DND-41 (cell line): ENCODE data around the gene HAP1.

Source experiments
- ATAC-seq: fragments of 200-7000 bp; cut with Tn5 transposase; 3 replicates; pipeline ENCODE4 v1.9.1; 2021; ENCODE audit warnings: low read depth; ENCODE audit not compliant: insufficient read depth
- DNase-seq: peaks from one replicate; pipeline ENCODE4 v3.0.0-alpha.2; 2020
- H2AFZ ChIP-seq: 2 replicates; pipeline ENCODE4 v1.6.0; 2012; ENCODE audit warnings: low read depth, low read length
- H3K27ac ChIP-seq: 2 replicates; pipeline ENCODE4 v1.5.1; 2012; ENCODE audit warnings: low read length, inconsistent platforms
- H3K27me3 ChIP-seq: fragments of 200-600 bp; sonication (generic); 2 replicates; pipeline ENCODE4 v1.6.0; 2012; ENCODE audit warnings: low read length, mild to moderate bottlenecking, inconsistent platforms; ENCODE audit not compliant: insufficient read depth, poor library complexity
- H3K36me3 ChIP-seq: 2 replicates; pipeline ENCODE4 v1.5.1; 2012; ENCODE audit warnings: low read length, inconsistent platforms; ENCODE audit not compliant: insufficient read depth
- H3K4me1 ChIP-seq: 2 replicates; pipeline ENCODE4 v1.5.1; 2012; ENCODE audit warnings: mild to moderate bottlenecking, low read length; ENCODE audit not compliant: insufficient read depth
- H3K4me2 ChIP-seq: 2 replicates; pipeline ENCODE4 v1.6.0; 2012; ENCODE audit warnings: mild to moderate bottlenecking, moderate library complexity, low read length, inconsistent platforms; ENCODE audit not compliant: insufficient read depth
- H3K4me3 ChIP-seq, 2 experiments: fragments of 200-600 bp in 1 of 2; shearing (Covaris generic) in 1 of 2; 2 replicates each; pipeline ENCODE4 v1.5.1; 2012 to 2016; ENCODE audit warnings: inconsistent platforms in 2 of 2, low read length in 2 of 2, mild to moderate bottlenecking in 2 of 2, low read depth in 1 of 2, moderate library complexity in 1 of 2
- H3K79me2 ChIP-seq: 2 replicates; pipeline ENCODE4 v1.6.0; 2012; ENCODE audit warnings: low read length, inconsistent platforms; ENCODE audit not compliant: insufficient read depth
- H3K9ac ChIP-seq: 2 replicates; pipeline ENCODE4 v1.6.0; 2012; ENCODE audit warnings: low read depth, mild to moderate bottlenecking, inconsistent platforms, low read length, moderate library complexity
- H3K9me3 ChIP-seq: 2 replicates; pipeline ENCODE4 v1.5.1; 2012; ENCODE audit warnings: low read length, moderate library complexity, mild to moderate bottlenecking, inconsistent platforms; ENCODE audit not compliant: insufficient read depth, severe bottlenecking
- H4K20me1 ChIP-seq: 2 replicates; pipeline ENCODE4 v1.6.0; 2012; ENCODE audit warnings: low read length; ENCODE audit not compliant: insufficient read depth
- EZH2 ChIP-seq: IDR thresholded peaks from 3 replicates; pipeline ENCODE4 v1.6.1; 2012; ENCODE audit warnings: borderline replicate concordance, low read depth, mild to moderate bottlenecking, moderate library complexity, low read length, inconsistent platforms; ENCODE audit not compliant: severe bottlenecking
- TF ChIP-seq, protein P1 (sequence below): IDR thresholded peaks from 2 replicates; pipeline ENCODE4 v1.5.1; 2012; ENCODE audit warnings: borderline replicate concordance, low read length, moderate library complexity, mild to moderate bottlenecking; ENCODE audit not compliant: poor library complexity, severe bottlenecking; ENCODE audit errors: extremely low read depth

HAP1 gene

DNA sequence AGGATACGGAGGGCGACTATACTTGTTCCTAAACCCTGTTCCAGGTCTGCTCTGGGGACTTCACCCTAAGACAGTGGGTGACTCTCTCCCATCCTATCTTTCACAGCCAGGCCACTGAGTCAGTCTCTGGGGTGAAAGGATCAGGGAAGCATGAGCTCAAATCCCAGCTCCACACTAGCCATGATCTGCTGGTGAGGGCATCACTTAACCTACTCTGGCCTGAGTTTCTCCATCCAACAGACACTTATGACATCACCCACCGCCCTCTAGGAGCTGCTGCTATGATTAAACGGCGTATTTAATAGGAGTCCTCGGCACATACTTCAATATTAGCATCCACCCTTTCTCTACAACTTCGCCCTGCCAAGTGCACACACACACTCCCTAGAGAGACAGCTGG, 12.2 kb downstream of the HAP1 start:
- peaks cover 6% of the 10 kb centered on the region for H3K27me3 ChIP-seq
- DNase-seq (no peak), ATAC-seq (no peak)
- no peak overlapping the region for H3K4me2 ChIP-seq
- 0 out of 2 replicates have a peak, but pooled peaks cover 2% of the 10 kb centered on the region for H4K20me1 ChIP-seq
- no peaks in the 10 kb centered on the region for H3K79me2 ChIP-seq
- H3K9ac ChIP-seq, result no peak overlapping the region
- no peak overlapping the region for H2AFZ ChIP-seq
- no peaks in the 10 kb centered on the region for H3K9me3 ChIP-seq
- H3K4me3 ChIP-seq, result no peak overlapping the region
- H3K27ac ChIP-seq, result no peak overlapping the region
- no peaks in the 10 kb centered on the region for H3K36me3 ChIP-seq
- no peak for TF ChIP-seq EZH2
- TF ChIP-seq, protein P1, sequence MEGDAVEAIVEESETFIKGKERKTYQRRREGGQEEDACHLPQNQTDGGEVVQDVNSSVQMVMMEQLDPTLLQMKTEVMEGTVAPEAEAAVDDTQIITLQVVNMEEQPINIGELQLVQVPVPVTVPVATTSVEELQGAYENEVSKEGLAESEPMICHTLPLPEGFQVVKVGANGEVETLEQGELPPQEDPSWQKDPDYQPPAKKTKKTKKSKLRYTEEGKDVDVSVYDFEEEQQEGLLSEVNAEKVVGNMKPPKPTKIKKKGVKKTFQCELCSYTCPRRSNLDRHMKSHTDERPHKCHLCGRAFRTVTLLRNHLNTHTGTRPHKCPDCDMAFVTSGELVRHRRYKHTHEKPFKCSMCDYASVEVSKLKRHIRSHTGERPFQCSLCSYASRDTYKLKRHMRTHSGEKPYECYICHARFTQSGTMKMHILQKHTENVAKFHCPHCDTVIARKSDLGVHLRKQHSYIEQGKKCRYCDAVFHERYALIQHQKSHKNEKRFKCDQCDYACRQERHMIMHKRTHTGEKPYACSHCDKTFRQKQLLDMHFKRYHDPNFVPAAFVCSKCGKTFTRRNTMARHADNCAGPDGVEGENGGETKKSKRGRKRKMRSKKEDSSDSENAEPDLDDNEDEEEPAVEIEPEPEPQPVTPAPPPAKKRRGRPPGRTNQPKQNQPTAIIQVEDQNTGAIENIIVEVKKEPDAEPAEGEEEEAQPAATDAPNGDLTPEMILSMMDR, result no peak
- no peaks in the 10 kb centered on the region for H3K4me1 ChIP-seq

GRCh38 chr17:41718287-41718645, 16.2 kb downstream of the HAP1 start:
- H3K79me2 ChIP-seq, result no peaks in the 10 kb centered on the region
- peaks cover 6% of the 10 kb centered on the region for H3K27me3 ChIP-seq
- no peak for DNase-seq
- TF ChIP-seq, protein P1, result no peak
- no peak for TF ChIP-seq EZH2
- no peak overlapping the region for H3K4me3 ChIP-seq
- no peak overlapping the region for H3K9ac ChIP-seq
- H3K36me3 ChIP-seq, result no peaks in the 10 kb centered on the region
- ATAC-seq, result no peak; the same call in 2 of the 3 replicates
- H3K4me2 ChIP-seq, result no peak overlapping the region
- no peaks in the 10 kb centered on the region for H4K20me1 ChIP-seq
- no peak overlapping the region for H2AFZ ChIP-seq
- no peak overlapping the region for H3K27ac ChIP-seq
- H3K4me1 ChIP-seq, result no peaks in the 10 kb centered on the region
- H3K9me3 ChIP-seq, result no peaks in the 10 kb centered on the region

DNA sequence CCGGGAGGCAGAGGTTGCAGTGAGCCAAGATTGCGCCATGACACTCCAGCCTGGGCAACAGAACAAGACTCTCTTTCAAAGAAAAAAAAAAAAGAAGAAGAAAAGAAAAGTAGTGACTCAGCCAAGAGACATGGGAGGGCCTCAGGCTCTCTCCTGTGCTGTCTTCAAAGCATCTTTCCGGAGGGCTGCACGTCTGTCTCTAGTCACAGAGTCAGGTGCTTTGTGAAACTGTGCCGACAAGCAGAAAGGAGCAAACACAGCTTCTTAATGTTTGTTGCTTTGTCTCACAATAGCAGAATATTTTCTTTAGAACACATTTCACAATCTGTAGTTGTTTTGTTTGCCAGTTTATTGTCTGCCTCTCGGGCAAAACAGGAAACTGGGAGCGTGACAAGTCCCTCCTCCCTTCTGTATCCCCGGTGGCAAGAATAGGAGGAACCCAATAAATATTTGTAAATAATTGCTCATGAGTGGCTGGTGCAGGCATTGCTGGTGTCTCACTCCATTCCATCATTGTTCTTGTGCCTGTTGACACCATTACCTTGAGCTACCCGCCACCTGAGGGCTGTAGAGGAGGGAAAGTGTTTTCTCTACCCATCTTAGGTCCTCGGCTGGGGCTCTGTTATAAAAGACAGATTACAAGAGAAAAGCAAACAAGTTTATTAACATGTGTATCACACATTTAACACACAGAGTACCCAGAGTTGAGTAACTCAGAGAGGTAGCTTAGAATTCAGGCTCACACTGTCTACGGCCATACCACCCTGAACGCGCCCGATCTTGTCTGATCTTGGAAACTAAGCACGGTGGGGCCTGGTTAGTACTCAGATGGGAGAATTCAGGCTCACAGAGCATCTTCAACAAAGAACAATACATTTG, 16.8 kb downstream of the HAP1 start:
- no peak for DNase-seq
- Histone ChIP-seq H3K9ac (no peak overlapping the region), H3K4me3 (no peak overlapping the region), H4K20me1 (no peaks in the 10 kb centered on the region), H3K9me3 (no peaks in the 10 kb centered on the region), H3K79me2 (no peaks in the 10 kb centered on the region), H2AFZ (no peak overlapping the region), H3K27ac (no peak overlapping the region), H3K4me1 (no peaks in the 10 kb centered on the region), H3K36me3 (no peaks in the 10 kb centered on the region), H3K4me2 (no peak overlapping the region), H3K27me3 (peaks cover 6% of the 10 kb centered on the region)
- TF ChIP-seq EZH2, result no peak
- TF ChIP-seq, protein P1, result no peak
- ATAC-seq, result 0 out of 3 replicates have a peak, but pooled peaks have one; percentile 50
